NCI-H69 (cell line): Measurements from ENCODE around the gene ABTB2.

Source experiments
- DNase-seq: peaks from one replicate; lab custom pipeline; 2025; lab: John Stamatoyannopoulos, UW

Gene ABTB2

DNA sequence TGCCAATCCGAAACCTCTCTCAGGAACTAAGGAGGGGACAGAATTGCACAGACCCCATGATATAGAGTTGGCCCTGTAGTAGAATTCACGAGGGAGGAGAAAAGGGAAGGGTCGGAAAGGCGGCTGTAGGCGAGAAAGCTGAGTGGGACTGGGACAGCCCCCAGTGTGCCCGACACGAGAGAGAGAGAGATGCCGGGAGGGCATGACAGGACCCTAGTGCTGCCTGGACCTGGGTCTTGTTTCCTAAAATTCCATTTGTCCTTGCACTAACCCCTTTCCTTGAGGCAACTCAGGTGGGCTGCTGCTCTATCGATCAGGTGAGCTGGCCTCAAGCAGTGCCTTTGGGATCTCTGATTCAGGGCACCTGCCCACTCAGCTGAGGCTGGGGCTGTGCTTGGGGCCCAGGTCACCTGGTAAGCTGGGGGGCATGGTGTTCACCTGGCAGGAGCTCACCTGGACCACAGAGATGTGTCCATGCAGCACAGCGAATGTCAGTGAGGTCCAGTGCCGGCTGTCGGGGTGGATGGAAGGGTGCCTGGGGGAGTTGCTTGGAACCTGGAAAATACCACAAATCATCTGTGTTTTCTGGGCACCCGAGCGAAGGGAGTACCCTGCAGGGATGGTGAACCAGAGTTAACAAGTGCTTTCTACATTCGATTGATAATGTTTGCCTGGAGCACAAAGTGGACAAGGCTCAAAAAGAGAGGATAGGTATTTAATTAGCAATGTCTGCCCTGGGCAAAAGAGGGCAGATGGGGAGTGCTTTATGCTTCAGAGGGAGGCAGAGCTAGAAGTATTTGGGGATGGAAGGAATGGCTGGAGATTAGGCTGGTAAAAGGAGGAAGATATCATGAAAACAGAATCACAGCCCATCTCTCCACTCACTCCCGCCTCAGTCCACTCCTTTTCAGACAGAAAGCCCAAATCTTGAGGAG lies 190.7 kb downstream of the ABTB2 start:
- no peak for DNase-seq

DNA sequence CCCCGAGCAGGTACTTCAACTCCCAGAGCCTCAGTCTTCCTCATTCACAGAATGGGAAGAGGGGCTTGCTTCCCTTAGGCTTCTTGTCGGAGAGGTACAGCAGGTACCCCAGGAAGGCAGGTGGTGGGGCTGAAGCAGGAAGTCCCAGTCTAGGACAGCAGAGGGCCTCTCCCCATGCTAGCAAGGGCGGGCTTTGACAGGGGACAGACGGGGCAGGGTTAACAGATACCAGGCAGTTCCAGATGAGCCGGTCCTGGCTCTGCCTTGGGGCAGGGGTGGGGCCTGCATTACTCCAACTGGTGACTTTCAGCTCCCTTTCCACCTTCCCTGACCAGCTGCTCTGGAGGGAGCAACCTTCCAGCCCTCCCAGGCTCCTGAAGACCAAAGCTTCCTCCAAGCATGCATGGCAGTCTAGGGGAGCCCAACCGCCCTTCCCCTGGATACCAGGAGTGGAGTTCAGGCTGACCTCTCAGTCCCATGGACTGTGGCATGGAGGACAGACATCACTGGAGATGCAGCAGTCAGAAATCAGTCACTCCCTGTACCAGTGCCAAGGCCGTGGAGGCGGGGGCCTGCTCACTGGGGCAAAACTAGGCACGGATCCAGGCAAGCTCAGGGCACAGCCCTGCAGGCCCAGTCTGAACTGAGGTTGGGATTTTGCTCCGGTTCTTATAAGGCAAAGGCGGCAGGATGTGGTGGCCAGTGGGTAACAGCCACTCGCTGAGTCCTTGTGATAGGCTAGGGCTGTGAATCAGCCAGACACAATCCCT lies 191.8 kb downstream of the ABTB2 start:
- no peak for DNase-seq

DNA sequence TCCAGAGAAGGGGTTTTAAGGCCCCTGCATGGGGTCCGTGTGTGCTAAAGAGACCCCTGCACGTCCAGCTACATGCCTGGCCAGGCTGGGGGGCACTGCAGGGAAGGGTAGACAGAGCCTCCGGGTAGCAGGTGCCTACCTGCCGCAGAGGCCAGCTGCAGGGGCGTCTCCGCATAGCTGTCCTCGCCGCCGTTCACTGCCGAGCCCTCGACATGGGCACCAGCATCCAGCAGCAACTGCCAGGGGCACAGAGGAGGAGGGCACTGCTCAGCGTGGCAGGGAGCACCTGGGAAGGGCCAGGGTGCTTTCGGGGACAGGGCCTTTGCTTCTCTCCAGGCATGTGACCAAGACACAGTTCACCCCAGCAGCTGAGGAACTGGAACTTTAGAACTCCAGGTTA lies 192.7 kb downstream of the ABTB2 start:
- DNase-seq = no peak

DNA sequence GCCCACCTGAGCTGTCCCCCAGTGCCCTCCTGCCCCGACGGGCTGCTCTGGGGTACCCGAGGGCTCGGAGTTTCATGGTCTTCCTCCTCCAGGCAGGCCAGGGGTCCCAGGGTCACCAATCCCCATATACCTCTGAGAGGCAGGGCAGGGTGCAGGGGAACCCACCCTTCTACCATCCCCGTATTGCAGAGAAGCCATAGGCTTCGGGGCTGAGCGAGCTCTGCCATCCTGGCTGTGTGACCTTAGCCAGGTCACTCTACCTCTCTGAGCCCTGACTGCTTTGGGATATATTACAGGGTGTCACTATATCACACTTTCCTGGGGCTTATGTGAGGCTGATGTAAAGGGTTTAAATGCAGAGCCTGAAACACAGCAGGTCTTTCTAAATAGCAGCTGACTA lies 195.0 kb downstream of the ABTB2 start:
- no peak for DNase-seq

DNA sequence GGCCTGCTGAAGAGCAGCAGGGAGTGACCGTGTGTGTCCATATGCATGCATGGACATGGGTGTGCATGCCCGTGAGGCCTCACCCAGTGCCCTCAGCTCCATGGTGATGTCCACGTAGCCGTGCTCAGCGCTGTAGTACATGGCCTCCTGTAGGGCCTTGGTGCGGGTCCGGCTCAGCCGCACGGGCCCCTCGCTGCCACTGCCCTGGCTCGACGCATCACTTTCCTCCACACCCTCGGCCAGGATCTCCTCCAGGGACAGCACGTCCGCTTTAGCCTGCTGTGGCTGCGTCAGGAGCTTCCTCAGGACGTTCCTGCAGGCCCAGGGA lies 195.4 kb downstream of the ABTB2 start:
- DNase-seq = no peak

GRCh38 chr11:34161812-34162492 lies 195.9 kb downstream of the ABTB2 start:
- no peak for DNase-seq

DNA sequence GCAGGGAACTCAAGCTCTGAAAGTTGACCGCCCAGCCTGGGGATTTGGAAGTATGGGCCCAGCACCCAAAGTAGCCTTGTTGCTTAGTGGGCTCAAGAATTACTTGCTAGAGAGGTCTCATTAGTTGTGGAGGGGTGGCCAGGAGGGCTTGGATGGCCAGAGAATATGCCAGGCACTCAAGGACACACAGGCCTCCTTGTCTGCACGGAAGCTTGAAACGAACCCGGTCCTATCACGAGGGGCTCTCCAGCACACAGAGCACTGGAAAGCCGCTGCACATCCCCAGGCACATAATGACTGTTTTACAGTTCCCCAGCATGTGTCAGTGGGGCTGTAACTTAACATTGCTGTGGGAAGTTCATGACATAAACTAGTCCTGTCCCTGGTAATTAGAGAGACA lies 196.4 kb downstream of the ABTB2 start:
- no peak for DNase-seq

- no peak for DNase-seq
These were observed 197.0 kb downstream of the ABTB2 start for GRCh38 chr11:34160791-34161190.

GRCh38 chr11:34160049-34160721 lies 197.6 kb downstream of the ABTB2 start:
- no peak for DNase-seq

DNA sequence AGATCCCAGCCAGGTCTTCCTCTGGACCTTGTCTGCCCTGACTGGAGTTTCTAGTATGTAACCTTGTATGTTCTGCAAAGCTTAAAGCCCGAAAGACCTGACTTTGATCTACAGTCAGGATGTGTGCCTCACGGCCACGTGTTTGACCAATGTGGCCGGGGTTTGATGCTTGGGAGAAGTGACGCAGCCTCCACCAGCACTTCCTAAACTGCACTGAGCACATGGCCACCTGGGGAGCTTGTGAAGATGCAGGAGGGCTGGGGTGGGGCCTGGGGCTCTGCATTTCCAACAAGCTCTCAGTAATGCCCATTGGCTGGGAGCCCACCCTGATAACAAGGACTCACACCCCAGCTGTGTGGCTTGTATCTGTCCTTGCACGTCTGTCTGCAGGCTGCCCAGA lies 199.1 kb downstream of the ABTB2 start:
- no peak for DNase-seq

- DNase-seq = no peak
These were observed 200.6 kb downstream of the ABTB2 start for GRCh38 chr11:34157163-34157562.

- DNase-seq = no peak
These were observed 202.1 kb downstream of the ABTB2 start for GRCh38 chr11:34155757-34156062.

DNA sequence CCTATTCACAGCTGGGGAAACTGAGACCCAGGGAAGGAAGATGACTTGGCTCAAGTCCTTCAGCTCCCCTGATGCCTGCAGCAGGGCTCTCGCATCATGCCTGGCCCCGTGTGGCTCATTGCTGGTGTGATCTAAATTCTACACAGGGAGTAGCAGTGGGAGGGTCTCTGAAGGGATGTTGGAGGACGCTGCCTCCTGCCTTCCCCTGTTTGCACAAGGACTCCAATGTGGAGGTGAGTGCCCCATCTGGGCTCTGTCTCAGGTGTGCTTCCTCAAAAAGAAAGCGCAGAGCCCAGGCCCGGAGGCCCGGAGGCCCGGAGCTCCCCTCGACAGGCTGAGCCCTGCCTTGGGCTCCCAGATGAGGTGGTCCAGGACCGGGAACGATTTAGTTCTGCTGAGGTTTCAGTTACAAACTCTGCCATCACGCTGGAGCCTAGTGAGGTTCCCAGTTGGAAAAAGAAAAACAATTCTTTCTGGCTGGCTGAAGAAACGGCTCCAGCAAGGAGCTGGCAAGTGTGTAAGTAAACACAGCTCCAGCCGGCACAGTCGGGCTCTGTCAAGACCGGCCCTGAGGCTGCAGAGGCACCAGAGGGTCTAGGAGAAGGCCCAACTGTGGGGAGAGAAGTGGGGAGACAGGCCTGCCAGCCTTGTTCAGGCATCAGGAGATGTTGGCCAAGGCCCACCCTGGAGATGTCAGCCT lies 202.6 kb downstream of the ABTB2 start:
- DNase-seq = no peak

DNA sequence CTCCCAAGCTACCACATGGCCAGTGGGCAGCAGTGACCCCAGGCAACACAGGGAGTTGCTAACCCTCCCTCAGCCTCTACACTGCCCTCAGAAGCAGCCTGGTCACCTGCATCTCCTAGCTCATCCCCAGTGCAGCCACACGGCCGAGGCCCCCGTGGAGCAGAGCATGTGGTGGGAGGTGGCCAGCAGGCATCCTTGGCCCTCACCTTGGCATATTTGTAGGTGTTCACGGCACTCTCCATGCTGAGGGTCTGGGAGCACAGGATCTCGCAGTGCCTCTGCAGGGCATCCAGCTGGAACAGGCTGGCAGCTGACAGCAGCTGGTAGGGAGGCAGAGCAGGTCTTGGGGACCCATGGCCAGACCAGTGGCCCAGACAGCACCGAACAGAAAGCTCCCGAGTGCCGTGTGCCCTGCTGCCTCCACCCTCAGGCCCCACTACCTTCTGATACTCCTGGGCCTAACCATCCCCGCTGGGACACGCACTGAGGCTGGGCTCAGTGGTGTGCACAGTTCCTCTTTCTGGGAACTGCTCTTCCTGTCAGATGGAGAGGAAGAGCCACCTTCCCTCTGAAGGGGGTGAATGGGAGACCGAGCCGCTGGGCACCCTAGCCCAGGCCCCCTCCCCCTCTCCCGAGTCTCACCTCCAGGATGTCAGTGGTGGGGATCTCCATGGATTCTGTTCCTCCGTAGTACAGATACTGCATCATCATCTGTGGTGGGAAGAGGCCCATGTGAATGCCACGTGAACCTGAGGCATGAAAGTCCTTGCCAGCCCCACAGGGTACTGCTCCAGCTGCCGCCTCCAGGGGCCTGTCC lies 203.5 kb downstream of the ABTB2 start:
- no peak for DNase-seq

DNA sequence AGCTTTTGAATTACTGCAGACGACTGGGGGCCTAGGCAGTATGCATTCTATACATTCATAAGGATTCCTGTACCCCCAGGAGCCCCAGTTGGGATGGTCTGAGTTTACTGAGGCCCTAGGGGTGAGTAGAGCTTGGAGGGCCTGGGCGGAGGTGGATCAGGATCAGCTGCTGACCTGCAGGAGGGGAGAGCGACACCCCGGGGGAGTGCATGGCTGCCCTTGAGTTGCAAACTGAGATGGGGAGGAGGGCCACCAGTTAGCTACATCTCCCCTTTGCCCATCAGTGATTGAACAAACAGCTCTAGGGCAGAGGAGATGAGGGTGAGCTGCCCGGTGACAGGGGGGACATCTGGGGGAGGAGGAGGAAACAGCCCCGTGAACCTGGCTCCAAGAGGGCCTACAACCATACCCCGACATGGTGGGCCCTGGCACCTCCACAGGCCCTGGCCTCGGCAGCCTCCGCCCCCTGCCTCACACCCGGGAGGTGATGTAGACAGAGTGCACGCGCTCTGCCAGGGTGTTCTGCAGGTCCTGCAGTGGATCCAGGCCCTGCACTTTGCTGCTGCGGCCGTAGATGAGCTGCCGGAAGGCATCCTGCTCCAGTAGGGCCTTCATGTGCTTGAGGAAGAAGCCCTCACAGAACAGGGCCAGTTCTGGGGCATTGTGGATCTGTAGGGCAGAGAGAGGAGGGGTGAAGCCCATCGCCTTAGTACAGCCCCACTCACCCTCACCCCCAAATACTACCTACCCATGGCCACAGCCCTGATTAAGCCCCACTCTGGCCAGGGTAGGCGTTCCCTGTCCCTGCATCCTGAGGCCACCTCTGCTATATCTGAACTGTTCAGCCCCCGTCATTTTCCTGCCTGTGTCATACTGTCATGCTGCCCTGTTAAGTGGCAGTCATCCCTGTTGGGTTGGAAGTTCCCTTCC lies 205.6 kb downstream of the ABTB2 start:
- no peak for DNase-seq

GRCh38 chr11:34151166-34151565 lies 206.6 kb downstream of the ABTB2 start:
- DNase-seq = no peak

DNA sequence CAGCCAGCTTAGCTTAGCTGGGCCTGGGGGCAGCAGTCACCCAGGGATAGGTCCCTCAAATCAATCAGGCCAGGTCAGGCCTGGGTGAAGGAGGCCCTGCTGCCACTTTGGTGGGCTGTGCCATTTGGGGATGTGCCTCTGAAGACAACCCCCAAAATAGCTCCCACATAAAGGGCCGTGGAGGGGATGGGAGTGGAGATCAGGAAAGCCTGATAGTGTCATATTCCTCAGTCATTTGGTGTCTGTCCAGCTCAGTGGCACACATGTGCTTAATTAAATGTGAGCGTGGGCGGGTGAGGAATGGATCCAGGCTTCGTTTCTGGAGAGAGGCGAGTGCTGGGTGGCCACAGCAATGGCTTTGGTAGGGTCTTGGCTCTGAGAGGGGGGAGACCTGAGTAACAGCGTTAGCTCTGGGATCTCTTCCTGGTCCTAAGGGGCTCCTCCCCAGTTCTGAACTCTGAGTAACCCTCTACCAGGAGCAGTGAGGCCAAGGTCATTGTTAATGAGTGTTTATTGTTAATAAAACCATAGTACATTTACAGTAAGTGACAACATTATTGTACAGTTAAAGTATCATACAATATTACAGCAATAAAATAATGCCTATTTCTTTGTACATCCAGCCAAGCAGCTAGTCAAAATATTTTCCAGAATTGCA lies 207.2 kb downstream of the ABTB2 start:
- DNase-seq = no peak

GRCh38 chr11:34149786-34150185 lies 208.0 kb downstream of the ABTB2 start:
- DNase-seq = no peak

GRCh38 chr11:34149274-34149673 lies 208.5 kb downstream of the ABTB2 start:
- no peak for DNase-seq
